ENCODE data around the gene MYO1D. TPM values are rescaled to one million over a fixed set of nuclear protein-coding genes. Genes with fewer than 3 reads are reported as not detected.

MYO1D gene
- total RNA-seq, 1 donor from 2014 or later, result 5.5 TPM

- no peak for DNase-seq
- Histone ChIP-seq H3K27ac (replicated peaks) (no peak overlapping the region), H3K36me3 (no peaks in the 10 kb centered on the region), H3K27me3 (ENCODE audit: low read depth) (no peaks in the 10 kb centered on the region), H3K9me3 (replicated peaks) (no peaks in the 10 kb centered on the region), H3K4me1 (no peaks in the 10 kb centered on the region), H3K4me3 (no peak overlapping the region)
- intact Hi-C loops (cut with micrococcal nuclease), result no loop called here
- no peak for TF ChIP-seq CTCF (IDR thresholded peaks at IDR 0.05; ENCODE audit: borderline replicate concordance)
Measured at GRCh38 chr17:32510466-32510865, 366.5 kb downstream of the MYO1D start.

- intact Hi-C loops (cut with micrococcal nuclease), result no loop called here
- Histone ChIP-seq H3K4me3 (no peak overlapping the region), H3K27ac (replicated peaks) (no peak overlapping the region), H3K36me3 (no peaks in the 10 kb centered on the region), H3K9me3 (replicated peaks) (no peaks in the 10 kb centered on the region), H3K4me1 (no peaks in the 10 kb centered on the region), H3K27me3 (ENCODE audit: low read depth) (no peaks in the 10 kb centered on the region)
- no peak for TF ChIP-seq CTCF (IDR thresholded peaks at IDR 0.05; ENCODE audit: borderline replicate concordance)
- DNase-seq, result no peak
Measured at GRCh38 chr17:32508926-32509325, 368.0 kb downstream of the MYO1D start.

- DNase-seq, result no peak
- Histone ChIP-seq H3K27me3 (ENCODE audit: low read depth) (no peaks in the 10 kb centered on the region), H3K36me3 (no peaks in the 10 kb centered on the region), H3K4me1 (no peaks in the 10 kb centered on the region), H3K4me3 (no peak overlapping the region), H3K27ac (replicated peaks) (no peak overlapping the region), H3K9me3 (replicated peaks) (no peaks in the 10 kb centered on the region)
- intact Hi-C loops (cut with micrococcal nuclease), result no loop called here
- TF ChIP-seq CTCF (IDR thresholded peaks at IDR 0.05; ENCODE audit: borderline replicate concordance), result no peak
Measured at GRCh38 chr17:32504166-32504990, 372.5 kb downstream of the MYO1D start.

GRCh38 chr17:32503251-32504165 lies 373.4 kb downstream of the MYO1D start:
- no peaks in the 10 kb centered on the region for H3K4me1 ChIP-seq
- intact Hi-C loops (cut with micrococcal nuclease), result no loop called here
- H3K9me3 ChIP-seq (replicated peaks), result no peaks in the 10 kb centered on the region
- DNase-seq, result no peak
- TF ChIP-seq CTCF (IDR thresholded peaks at IDR 0.05; ENCODE audit: borderline replicate concordance), result no peak
- no peaks in the 10 kb centered on the region for H3K27me3 ChIP-seq (ENCODE audit: low read depth)
- H3K27ac ChIP-seq (replicated peaks), result no peak overlapping the region
- H3K36me3 ChIP-seq, result no peaks in the 10 kb centered on the region
- no peak overlapping the region for H3K4me3 ChIP-seq

GRCh38 chr17:32502710-32503109 lies 374.2 kb downstream of the MYO1D start:
- no peak overlapping the region for H3K27ac ChIP-seq (replicated peaks)
- H3K36me3 ChIP-seq, result no peaks in the 10 kb centered on the region
- H3K9me3 ChIP-seq (replicated peaks), result no peaks in the 10 kb centered on the region
- DNase-seq, result no peak
- intact Hi-C loops (cut with micrococcal nuclease), result no loop called here
- H3K4me3 ChIP-seq, result no peak overlapping the region
- H3K4me1 ChIP-seq, result no peaks in the 10 kb centered on the region
- no peaks in the 10 kb centered on the region for H3K27me3 ChIP-seq (ENCODE audit: low read depth)
- no peak for TF ChIP-seq CTCF (IDR thresholded peaks at IDR 0.05; ENCODE audit: borderline replicate concordance)

Measured in left ventricle myocardium inferior (tissue), 1 donor.